HUES6 (cell line): ENCODE results near the gene ARID1B.

Experiments used
- H3K27ac ChIP-seq: 2 replicates; pipeline ENCODE4 v1.7.0; 2013; ENCODE audit warnings: low read depth, mild to moderate bottlenecking, low read length, inconsistent platforms
- H3K27me3 ChIP-seq: 2 replicates; pipeline ENCODE4 v1.6.1; 2013; ENCODE audit warnings: low read length; ENCODE audit not compliant: control insufficient read depth, insufficient read depth
- H3K36me3 ChIP-seq: 2 replicates; pipeline ENCODE4 v1.6.1; 2013; ENCODE audit warnings: low read length; ENCODE audit not compliant: control insufficient read depth, insufficient read depth
- H3K4me1 ChIP-seq: 2 replicates; pipeline ENCODE4 v1.6.1; 2013; ENCODE audit warnings: low read length; ENCODE audit not compliant: control insufficient read depth, insufficient read depth
- H3K4me3 ChIP-seq: 2 replicates; pipeline ENCODE4 v1.5.1; 2013; ENCODE audit warnings: low read depth, low read length
- H3K9ac ChIP-seq: one replicate; pipeline ENCODE4 v1.6.1; 2013; ENCODE audit warnings: mild to moderate bottlenecking, low read length
- H3K9me3 ChIP-seq: 2 replicates; pipeline ENCODE4 v1.6.1; 2013; ENCODE audit warnings: low read depth, low read length; ENCODE audit not compliant: control insufficient read depth, insufficient read depth

The ARID1B gene

DNA sequence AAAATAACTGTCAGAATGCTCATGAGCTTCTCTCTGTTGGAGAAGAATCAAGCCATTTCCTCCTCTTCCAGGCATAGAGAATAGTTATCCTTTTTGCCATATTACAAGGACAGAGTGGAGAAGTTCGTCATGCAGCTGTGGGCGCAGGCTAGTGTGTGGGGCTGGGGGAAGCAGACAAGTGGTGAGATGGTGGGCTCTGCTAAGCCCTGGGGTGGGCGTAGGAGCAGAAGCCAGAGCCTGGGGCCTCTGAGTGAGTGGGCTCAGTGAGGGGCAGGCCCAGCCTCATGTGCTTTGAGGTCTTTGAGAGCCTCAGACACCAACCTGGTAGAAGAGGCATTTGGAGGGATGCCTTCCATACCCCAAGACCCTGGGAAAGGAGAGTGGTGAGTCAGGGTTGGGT lies 19.4 kb downstream of the ARID1B start:
- H3K27ac ChIP-seq, result no peak overlapping the region
- peaks cover 35% of the 10 kb centered on the region for H3K4me1 ChIP-seq
- H3K9ac ChIP-seq, result no peak overlapping the region
- H3K4me3 ChIP-seq, result no peak overlapping the region
- H3K27me3 ChIP-seq, result no peaks in the 10 kb centered on the region
- H3K9me3 ChIP-seq, result no peaks in the 10 kb centered on the region
- no peaks in the 10 kb centered on the region for H3K36me3 ChIP-seq

- Histone ChIP-seq H3K27ac (no peak overlapping the region), H3K36me3 (no peaks in the 10 kb centered on the region), H3K4me3 (no peak overlapping the region), H3K9me3 (no peaks in the 10 kb centered on the region), H3K27me3 (no peaks in the 10 kb centered on the region), H3K9ac (no peak overlapping the region), H3K4me1 (peaks cover 35% of the 10 kb centered on the region)
Observed at GRCh38 chr6:156797901-156798735, 20.9 kb downstream of the ARID1B start.

- Histone ChIP-seq H3K36me3 (no peaks in the 10 kb centered on the region), H3K27ac (no peak overlapping the region), H3K9me3 (no peaks in the 10 kb centered on the region), H3K9ac (no peak overlapping the region), H3K4me3 (no peak overlapping the region), H3K27me3 (no peaks in the 10 kb centered on the region), H3K4me1 (peaks cover 22% of the 10 kb centered on the region)
Observed at GRCh38 chr6:156801712-156802111, 24.5 kb downstream of the ARID1B start.

- H3K4me3 ChIP-seq, result no peak overlapping the region
- no peak overlapping the region for H3K9ac ChIP-seq
- H3K4me1 ChIP-seq, result peaks cover 22% of the 10 kb centered on the region
- no peak overlapping the region for H3K27ac ChIP-seq
- no peaks in the 10 kb centered on the region for H3K9me3 ChIP-seq
- no peaks in the 10 kb centered on the region for H3K36me3 ChIP-seq
- H3K27me3 ChIP-seq, result no peaks in the 10 kb centered on the region
Observed at GRCh38 chr6:156803353-156803752, 26.2 kb downstream of the ARID1B start.

DNA sequence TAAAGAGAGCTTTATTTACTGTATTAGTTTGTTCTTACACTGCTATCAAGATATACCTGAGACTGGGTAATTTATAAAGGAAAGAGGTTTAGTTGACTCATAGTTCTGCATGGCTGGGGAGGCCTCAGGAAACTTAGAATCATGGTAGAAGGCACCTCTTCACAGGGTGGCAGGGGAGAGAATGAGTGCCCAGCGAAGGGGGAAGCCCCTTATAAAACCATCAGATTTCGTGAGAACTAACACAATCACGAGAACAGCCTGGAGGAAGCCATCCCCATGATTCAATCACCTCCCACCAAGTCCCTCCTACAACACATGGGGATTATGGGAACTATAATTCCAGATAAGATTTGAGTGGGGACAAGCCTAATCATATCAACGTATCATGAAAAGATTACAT lies 27.2 kb downstream of the ARID1B start:
- peaks cover 32% of the 10 kb centered on the region for H3K4me1 ChIP-seq
- no peak overlapping the region for H3K9ac ChIP-seq
- no peak overlapping the region for H3K27ac ChIP-seq
- H3K9me3 ChIP-seq, result no peaks in the 10 kb centered on the region
- H3K36me3 ChIP-seq, result no peaks in the 10 kb centered on the region
- H3K4me3 ChIP-seq, result no peak overlapping the region
- no peaks in the 10 kb centered on the region for H3K27me3 ChIP-seq

GRCh38 chr6:156806155-156806554 lies 29.0 kb downstream of the ARID1B start:
- Histone ChIP-seq H3K4me3 (no peak overlapping the region), H3K27ac (no peak overlapping the region), H3K9ac (no peak overlapping the region), H3K36me3 (no peaks in the 10 kb centered on the region), H3K9me3 (0 out of 2 replicates have a peak, but pooled peaks cover 6% of the 10 kb centered on the region), H3K27me3 (no peaks in the 10 kb centered on the region), H3K4me1 (peaks cover 35% of the 10 kb centered on the region)

DNA sequence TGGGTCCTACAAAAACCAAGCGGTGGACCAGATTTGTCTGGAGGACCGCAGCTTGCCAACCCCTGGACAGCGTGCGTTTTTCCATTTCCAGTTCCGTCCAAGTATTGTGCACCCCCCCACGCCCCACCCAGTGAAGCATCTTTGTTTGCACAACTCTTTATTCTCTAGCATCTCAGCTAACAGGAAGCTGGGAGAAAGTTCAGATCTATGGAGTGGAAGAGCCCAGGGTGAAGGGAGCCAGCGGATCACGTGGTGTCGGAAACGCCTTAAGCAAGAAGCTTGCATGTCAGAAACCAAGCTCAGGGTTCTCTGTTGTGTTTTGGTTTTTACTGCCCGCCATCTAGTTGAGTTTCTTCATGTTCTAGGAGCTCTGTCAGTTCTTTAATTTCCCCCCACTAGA lies 29.9 kb downstream of the ARID1B start:
- Histone ChIP-seq H3K9ac (no peak overlapping the region), H3K27ac (no peak overlapping the region), H3K4me1 (peaks cover 29% of the 10 kb centered on the region), H3K9me3 (0 out of 2 replicates have a peak, but pooled peaks cover 6% of the 10 kb centered on the region), H3K4me3 (no peak overlapping the region), H3K27me3 (no peaks in the 10 kb centered on the region), H3K36me3 (no peaks in the 10 kb centered on the region)

DNA sequence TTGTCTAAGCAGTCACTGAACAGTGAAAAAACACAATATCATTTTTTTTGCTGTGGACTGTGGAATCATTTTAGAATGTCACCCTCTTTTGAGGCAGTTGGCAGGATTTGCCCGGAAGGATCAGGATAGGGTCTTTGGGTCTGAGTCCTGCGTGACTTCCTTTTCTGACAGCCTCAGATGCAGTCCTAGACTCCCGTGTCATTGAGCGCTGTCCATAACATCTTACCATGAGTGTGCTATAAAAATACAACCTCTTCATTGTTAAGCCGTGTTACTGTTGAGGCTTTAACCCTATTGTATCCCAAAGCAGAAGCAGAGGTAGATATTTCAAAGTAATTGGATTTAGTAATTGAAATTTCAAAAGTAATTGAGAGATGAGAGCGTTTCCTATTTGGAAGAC lies 30.6 kb downstream of the ARID1B start:
- no peak overlapping the region for H3K27ac ChIP-seq
- H3K4me1 ChIP-seq, result peaks cover 29% of the 10 kb centered on the region
- no peak overlapping the region for H3K9ac ChIP-seq
- H3K27me3 ChIP-seq, result no peaks in the 10 kb centered on the region
- H3K4me3 ChIP-seq, result no peak overlapping the region
- no peaks in the 10 kb centered on the region for H3K36me3 ChIP-seq
- 0 out of 2 replicates have a peak, but pooled peaks cover 6% of the 10 kb centered on the region for H3K9me3 ChIP-seq

GRCh38 chr6:156808287-156808686 lies 31.1 kb downstream of the ARID1B start:
- Histone ChIP-seq H3K4me3 (no peak overlapping the region), H3K27ac (no peak overlapping the region), H3K36me3 (no peaks in the 10 kb centered on the region), H3K27me3 (no peaks in the 10 kb centered on the region), H3K9ac (no peak overlapping the region), H3K9me3 (0 out of 2 replicates have a peak, but pooled peaks cover 6% of the 10 kb centered on the region), H3K4me1 (peaks cover 29% of the 10 kb centered on the region)

DNA sequence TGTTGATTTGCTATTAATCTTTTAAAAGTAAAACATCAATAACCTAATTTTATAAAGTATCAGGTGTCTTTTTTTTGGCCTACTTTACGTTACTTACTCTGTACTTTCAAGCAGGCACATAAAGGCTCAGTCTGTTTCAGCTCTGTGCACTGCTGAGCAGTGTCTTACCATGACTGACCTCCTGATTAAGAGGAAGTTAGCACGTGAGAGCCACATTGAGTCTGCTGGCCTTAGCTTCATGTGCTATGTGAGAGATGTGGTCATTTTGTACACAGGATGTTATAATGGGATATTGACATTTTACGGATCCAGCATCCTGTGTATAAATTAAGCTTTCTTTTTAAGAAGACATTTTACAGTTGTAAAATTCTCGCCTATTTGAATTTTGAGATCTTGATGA lies 31.9 kb downstream of the ARID1B start:
- Histone ChIP-seq H3K27ac (no peak overlapping the region), H3K27me3 (no peaks in the 10 kb centered on the region), H3K4me1 (peaks cover 35% of the 10 kb centered on the region), H3K9me3 (0 out of 2 replicates have a peak, but pooled peaks cover 6% of the 10 kb centered on the region), H3K36me3 (no peaks in the 10 kb centered on the region), H3K4me3 (no peak overlapping the region), H3K9ac (no peak overlapping the region)

DNA sequence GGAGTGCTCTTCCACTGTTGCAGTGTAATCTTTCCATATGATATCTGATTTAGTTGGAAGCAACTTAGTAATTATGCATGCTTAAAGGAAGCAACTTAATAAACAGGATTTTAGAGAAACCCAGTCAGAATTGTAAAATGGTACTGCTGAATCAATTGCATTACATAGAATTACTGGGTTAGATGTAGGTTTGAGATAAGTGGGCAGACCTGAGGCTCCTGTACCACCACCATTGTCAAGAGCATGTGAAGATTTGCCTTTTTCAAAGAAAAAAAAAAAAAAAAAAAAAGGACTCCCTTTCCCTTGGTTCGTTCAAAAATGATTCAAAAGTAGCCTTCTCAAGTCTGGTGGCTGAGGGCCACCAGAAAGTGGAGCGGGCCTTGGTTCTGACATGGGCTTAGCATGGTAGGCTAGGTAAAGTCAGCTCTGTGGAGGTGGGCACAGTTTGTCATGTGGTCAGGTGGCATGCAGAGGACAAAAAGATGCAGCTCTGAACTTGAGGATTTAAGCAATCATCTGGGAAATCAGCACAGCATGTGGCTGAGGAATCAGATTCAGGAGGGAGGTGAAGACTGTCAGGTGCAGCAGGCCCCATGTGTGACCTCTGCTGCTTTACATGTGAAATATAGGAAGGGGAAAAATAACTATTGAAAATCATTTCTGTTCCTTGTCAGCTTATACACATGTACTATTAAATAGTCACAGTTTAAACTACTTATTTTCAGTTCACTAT lies 32.4 kb downstream of the ARID1B start:
- 0 out of 2 replicates have a peak, but pooled peaks cover 6% of the 10 kb centered on the region for H3K9me3 ChIP-seq
- peaks cover 37% of the 10 kb centered on the region for H3K4me1 ChIP-seq
- no peaks in the 10 kb centered on the region for H3K27me3 ChIP-seq
- no peak overlapping the region for H3K4me3 ChIP-seq
- H3K27ac ChIP-seq, result no peak overlapping the region
- H3K36me3 ChIP-seq, result no peaks in the 10 kb centered on the region
- no peak overlapping the region for H3K9ac ChIP-seq
